GM08714 (cell line): Measurements from ENCODE around the gene SLC12A6.

Experiments used
- H3K4me3 ChIP-seq: fragments of 200-500 bp; sonication (Bioruptor generic); 2 replicates; pipeline ENCODE4 v1.5.1; 2014; ENCODE audit warnings: mild to moderate bottlenecking, low read length, inconsistent platforms
- ZNF274 ChIP-seq: IDR thresholded peaks from 2 replicates; pipeline ENCODE4 v1.6.1; 2012; ENCODE audit warnings: mild to moderate bottlenecking, low read depth, low read length

SLC12A6 gene

DNA sequence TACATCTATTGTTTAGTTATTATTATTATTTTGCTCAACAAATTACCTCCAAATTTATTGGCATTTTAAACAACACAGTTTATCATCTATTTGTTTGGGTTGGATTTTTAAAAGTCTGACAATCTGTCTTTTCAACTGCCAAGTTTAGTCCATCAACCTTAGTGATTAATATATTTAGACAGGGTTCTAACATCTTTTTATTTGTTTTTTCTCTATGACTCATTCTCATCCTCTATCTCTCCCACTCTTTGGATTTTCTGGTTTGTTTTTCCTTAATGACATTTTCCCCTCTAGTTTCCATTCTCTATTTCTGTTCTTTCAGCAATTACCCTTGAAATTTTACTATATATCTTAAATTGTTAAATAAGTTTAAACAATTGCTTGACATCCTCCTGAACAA is 70.8 kb downstream of the SLC12A6 start:
- no peak for TF ChIP-seq ZNF274
- H3K4me3 ChIP-seq: no peak overlapping the region

DNA sequence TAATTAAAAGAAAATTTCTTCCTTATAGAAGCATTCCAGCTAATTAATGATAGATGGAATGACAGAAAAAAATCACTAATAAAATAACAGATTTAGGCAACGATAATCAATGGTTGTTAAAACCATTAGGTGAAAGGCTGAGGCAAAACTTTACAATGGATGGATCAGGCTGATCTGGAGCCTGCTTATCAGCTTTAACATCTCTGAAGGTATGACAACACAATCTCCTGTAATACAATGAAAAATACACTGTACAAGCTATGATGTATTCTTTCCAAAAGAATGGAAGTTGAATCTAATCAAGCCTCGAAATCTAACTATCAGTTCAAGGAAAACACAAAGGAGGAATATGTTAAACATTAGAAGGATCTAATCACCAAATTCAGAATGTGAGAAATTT is 73.5 kb downstream of the SLC12A6 start:
- TF ChIP-seq ZNF274: no peak
- no peak overlapping the region for H3K4me3 ChIP-seq

DNA sequence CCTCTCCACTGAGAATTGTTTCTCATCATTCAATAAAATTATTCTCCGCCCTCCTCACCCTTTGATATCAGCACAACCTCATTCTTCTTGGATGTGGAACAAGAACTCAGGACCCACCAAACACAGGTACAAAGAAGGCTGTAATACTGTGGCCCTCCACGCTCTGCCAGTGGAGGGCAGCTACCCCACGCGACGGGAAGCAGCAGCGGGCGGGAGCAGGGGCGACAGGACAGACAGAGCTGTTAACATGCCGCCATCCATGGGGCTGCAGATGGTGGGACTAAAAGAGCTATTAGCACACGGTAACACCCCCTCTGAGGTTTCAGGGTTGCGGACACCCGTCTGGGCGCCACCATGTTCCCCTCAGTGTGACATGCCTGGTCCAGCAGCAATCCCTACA is 75.2 kb downstream of the SLC12A6 start:
- no peak for TF ChIP-seq ZNF274
- H3K4me3 ChIP-seq: no peak overlapping the region

DNA sequence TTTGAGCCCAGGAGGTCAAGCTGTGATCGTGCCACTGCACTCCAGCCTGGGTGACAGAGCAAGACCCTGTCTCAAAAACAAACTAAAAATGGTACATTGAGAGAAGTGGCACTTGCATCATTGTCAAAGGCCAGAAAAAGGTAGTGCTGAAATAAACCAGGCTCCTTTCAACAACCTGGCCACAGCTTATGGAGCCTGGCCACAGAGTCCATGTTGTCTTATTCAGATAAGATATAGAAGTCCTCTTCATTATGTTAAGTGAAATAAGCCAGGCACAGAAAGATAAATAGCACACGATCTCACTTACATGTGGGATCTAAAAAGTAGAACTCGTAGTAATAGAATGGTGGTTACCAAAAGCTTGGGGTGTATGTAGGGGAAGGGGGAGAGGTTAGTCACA is 78.0 kb downstream of the SLC12A6 start:
- no peak overlapping the region for H3K4me3 ChIP-seq
- TF ChIP-seq ZNF274: no peak

DNA sequence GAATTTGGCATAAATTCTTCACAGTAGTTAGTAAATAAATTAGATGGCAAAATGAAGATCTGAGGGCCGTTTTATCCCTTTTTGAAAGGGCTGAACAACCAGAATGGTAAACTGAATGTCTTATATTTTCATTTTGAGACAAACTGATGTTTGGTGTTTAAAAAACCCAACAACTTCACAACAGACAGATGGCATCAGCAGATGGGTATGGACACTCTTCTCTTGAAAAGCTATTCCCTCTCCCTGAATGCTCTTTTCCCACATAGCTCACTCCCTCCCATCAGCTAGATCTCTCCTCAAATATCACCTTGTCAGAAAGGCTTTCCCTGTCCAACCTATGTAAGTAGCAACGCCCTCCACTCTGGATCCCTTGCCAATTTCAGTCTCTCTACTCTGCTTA is 79.4 kb downstream of the SLC12A6 start:
- TF ChIP-seq ZNF274: no peak
- no peak overlapping the region for H3K4me3 ChIP-seq

DNA sequence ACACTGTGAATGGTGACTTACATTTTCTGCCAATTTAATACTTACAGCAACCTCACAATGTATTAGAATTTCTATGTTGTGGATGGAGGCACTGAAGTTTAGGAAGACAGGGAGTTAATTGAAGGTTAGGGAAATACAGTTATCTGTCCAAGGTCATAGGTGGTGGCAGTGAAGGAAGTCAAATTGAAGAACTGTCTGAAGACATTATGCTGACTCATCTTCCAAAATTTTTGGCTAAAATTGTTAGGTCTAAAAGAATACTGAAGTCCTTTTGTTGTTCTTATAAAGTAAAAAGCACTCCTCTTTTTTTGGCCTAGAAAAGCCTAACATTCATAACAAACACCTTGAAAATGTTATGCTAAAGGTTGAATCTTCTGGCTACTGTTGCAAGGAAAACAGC is 85.0 kb downstream of the SLC12A6 start:
- TF ChIP-seq ZNF274: no peak
- no peak overlapping the region for H3K4me3 ChIP-seq

DNA sequence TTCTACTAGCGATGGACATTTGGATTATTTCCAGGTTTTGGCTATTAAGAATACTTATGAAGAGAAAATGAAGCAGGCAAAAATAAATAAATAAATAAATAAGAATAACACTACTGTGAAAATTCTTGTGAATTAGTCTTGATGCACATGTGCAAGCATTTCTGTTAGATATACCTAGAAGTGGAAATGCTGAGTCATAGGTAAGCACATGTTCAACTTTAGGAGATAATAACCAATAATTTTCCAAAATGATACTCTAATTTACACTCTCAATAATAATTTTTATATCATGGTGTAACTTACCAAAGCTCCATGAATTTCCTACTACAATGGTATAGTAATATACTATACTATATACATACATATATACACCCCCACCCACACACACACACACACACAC is 89.4 kb downstream of the SLC12A6 start:
- H3K4me3 ChIP-seq: no peak overlapping the region
- TF ChIP-seq ZNF274: no peak

DNA sequence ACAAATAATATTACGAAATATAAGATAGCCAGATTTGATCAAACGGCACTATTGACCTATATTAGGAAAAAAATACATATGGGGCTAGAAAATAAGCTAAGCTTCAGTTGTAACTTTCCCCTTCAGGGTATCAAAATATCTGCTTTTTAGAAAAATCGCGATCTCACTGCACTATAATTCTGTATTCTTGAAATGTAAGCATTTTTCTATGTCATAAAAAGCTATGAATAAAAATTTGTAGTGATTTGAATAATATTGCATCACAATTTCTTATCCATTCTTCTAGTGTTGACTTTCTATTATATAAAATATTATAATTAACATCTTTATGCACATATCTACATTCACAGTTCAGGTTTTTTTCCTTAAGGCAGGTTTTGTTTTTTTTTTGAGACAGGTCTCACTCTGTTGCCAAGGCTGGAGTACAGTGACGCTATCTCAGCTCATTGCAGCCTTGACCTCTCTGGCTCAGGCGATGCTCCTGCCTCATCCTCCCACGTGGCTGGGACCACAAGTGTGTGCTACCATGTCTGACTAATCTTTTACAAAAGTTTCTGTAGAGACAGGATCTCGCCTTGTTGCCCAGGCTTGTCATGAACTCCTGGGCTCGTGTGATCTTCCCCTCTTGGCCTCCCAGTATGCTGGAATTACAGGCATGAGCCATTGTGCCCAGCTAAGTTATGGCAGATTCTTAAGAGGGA is 91.2 kb downstream of the SLC12A6 start:
- TF ChIP-seq ZNF274: no peak
- no peak overlapping the region for H3K4me3 ChIP-seq

DNA sequence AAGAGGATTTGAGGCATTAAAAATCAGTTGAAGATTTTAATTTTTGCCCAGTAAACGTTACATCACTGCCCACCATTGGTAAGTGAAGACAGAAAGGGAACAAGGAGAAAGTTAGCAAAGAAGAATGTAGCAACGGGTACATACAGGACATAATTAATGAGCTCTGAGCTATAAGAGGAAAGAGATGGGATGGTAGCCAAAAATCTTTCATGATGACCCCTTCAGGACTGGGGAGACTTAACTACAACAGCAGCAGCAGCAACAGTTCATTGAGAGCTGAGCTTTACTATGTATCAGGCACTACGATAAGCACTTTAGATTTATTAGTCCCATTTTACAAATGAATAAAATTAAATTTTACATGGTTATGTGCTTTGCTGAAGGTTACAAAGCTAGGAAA is 94.4 kb downstream of the SLC12A6 start:
- H3K4me3 ChIP-seq: no peak overlapping the region
- no peak for TF ChIP-seq ZNF274

DNA sequence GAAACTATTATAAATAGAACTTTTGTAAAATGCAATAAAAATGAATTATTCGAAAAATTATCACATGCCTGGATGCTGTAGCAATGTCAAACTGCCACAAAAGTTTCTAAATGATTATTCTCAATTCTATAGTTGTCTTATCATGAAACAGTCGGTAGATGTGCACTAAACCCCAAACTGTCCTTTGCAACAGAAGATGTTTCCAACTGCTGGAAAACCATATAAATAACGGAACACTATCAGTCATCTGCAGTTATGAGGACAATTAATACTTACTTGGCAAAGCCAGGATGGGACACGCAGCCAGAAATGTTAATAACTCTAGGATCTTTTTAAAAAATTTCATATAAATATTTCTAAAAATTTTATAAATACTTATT is 95.3 kb downstream of the SLC12A6 start:
- no peak for TF ChIP-seq ZNF274

DNA sequence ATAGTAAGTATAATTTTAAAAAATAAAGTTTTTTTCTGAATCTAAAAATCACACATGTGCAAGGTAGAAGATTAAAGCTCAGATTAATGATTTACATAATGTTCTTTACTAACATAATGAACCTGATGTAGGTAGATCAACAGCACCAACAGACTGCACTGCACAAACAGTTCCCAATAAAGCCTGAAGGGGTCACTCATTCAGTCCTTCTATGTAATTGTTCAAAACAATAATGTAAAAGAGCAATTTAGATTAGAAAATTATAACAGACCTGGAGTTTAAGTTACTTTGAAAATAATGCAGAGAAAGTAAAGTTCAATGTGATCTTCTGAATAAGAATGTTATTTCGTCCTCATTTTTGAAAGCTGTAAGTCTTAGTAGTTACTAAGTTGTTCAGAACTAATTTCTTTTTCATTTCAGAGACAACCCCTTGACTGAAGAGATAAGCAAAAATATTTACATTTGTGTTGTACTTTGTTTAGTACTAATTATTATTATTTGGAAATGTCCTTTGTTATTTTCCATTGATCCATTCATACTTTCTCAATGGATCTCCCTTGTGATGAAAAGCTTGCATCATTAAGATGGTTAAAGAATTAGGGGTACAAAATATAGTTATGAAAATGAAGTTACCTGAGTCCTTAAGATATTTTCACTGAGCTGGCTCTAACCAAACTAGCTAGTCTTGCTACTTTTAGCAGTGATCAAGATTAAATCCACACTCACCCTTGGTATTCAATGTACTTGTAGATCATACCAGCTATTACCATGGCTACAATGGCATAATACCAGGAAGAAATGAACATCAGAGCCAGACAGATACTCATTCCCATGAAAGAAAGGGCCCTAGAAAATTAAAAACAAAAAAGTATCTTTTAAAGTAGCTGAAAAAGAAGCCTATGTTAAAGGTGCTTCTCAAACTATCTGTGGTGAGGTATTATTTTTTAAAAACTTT is 95.9 kb downstream of the SLC12A6 start:
- H3K4me3 ChIP-seq: no peak overlapping the region
- TF ChIP-seq ZNF274: no peak

More for the DNA sequence above, 95.3 kb downstream of the SLC12A6 start:
- H3K4me3 ChIP-seq: no peak overlapping the region

DNA sequence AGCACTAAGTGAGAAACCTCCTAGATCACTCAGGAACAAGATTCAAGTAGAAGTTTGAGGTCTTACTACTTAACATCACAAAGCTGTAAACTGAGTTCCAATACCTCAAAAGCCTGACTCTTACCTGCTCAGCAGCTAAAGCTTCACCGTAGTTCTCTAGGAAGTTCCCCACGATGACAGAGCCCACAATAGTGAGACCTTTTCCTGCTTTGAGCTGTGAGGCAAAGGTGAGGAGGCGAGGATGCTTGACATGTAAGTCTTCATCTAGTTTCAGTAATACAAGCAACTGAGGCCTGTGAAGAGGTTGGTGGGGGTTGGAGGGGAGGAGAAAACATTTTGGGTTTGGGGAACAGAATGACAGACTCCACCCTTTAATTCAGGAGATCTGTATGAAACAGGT is 97.0 kb downstream of the SLC12A6 start:
- H3K4me3 ChIP-seq: no peak overlapping the region

DNA sequence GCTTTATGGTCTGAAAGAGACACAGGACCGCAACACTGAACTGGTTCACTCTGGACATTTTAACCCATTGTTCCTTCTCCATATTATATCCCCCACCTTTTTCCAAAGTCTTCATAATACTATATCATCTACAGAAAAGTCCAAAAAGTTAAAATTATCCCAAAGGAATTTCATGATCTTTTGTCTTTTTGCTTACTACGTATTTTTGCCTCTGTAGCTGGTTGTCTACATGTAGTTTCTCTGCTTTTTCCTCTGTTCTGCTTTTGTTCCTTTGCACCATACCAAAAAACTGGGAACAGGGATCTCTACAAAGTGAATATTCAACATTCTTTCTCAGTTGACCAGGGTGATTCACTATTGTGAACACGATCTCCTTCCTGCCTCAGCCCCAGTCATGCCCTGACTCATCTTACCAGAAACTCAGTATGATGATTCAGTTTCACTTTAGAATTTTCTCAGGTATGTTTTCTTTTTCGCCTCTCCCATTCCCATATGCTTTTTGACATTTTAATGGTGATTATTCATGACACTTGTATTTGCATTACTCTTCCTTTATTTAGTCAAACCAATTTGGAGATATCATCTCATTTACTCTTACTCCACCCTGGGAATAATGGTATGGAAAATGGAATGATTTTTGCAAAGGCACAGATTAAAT is 98.3 kb downstream of the SLC12A6 start:
- H3K4me3 ChIP-seq: no peak overlapping the region
- TF ChIP-seq ZNF274: no peak

More for the DNA sequence above, 97.0 kb downstream of the SLC12A6 start:
- TF ChIP-seq ZNF274: no peak

DNA sequence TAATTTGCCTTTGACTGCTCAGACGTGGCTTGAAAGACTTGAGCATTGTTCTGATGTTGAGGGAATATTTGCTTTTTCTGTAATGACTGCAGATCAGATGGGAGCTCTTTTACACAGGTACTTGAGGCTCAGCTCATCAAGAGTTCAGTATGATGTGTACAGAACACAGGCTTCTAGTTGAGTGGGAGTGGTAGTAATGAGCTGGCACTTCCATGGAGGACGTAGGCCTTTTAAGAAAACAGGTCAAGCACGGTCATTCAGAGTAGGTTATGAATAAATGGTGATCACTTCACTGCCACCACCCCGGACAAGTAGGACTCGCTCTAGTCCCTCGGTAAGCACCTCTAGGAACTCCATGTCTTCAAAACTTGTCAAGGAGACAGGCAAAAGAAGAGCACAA is 104.0 kb downstream of the SLC12A6 start:
- H3K4me3 ChIP-seq: no peak overlapping the region
- no peak for TF ChIP-seq ZNF274
